HG03460 (cell line): ENCODE data around the gene WFDC6.

ENCODE experiments used
- ATAC-seq: cut with Tn5 transposase; IDR thresholded peaks from one replicate; pipeline ENCODE4 v1.9.1; 2021; ENCODE audit not compliant: unreplicated experiment

Gene WFDC6

GRCh38 chr20:45518282-45518681 lies 21.0 kb downstream of the WFDC6 start:
- no peak for ATAC-seq

GRCh38 chr20:45515147-45515913 lies 24.0 kb downstream of the WFDC6 start, which contains the start of gene SPINT3:
Gene SPINT3, minus strand, starts transcription at chr20:45515622. Its CDS starts 14 bp downstream, at chr20:45515608.
- ATAC-seq = no peak

DNA sequence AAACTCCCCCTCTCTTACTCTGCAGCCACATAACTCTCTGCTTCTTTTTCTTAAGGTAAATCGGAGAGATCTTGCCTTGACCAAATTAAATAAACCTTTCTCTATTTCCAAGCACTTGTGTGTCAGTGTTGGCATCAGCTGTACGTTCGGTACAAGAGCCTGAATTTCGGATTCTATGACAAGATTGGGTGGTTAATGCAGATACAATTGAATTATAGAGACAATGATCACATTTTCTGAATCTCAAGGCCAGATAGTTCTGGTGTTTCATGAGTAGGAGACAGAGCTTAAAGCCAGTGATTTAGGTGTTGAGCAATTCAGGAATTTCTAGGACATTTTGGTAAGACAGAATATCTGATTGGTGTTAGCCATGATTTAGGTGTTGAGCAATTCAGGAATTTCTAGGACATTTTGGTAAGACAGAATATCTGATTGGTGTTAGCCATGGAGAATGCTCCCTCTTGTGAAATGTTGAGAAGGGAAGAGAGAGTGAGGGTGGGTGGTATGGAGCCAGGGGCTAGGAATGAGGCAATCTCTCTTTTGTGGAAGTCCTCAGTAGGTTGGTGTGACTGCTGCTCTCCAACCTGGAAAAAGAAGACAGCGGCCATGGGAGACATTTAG lies 28.9 kb downstream of the WFDC6 start:
- no peak for ATAC-seq

- ATAC-seq = no peak
Measured at GRCh38 chr20:45509091-45509490, 30.2 kb downstream of the WFDC6 start.

DNA sequence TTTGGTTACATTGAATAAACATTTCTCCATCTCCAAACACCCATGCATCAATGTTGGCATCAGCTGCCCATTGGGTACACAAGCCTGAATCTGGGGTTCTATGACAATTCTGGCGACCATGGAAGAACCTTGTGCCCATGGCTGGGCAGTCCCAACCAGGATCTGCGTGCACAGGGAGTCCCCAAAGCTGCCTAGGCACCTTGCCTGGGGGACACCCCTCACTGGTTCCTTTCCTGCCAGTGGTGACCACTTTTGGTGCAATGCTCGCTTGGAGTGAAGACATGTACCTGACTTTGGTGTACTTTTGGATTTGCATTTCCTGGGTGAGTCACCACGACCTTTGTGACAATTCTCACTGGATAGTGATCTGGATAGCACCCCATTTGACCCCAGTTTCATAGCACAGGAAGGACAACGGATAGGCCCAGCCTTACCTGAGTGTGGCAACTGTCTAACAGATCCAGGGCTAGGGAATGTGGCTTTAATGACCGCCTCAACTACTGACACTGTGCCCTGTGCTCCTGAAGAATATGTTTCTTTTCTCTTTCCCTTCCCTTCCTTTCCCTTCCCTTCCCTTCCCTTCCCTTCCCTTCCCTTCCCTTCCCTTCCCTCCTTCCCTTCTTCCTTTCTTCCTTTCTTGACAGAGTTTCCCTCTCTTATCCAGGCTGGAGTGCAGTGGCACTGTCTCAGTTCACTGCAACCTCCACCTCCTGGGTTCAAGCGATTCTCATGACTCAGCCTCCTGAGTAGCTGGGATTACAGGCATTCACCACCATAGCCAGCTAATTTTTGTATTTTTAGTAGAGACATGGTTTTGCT lies 31.0 kb downstream of the WFDC6 start:
- ATAC-seq = no peak

GRCh38 chr20:45507011-45507820 lies 32.1 kb downstream of the WFDC6 start:
- ATAC-seq = no peak

DNA sequence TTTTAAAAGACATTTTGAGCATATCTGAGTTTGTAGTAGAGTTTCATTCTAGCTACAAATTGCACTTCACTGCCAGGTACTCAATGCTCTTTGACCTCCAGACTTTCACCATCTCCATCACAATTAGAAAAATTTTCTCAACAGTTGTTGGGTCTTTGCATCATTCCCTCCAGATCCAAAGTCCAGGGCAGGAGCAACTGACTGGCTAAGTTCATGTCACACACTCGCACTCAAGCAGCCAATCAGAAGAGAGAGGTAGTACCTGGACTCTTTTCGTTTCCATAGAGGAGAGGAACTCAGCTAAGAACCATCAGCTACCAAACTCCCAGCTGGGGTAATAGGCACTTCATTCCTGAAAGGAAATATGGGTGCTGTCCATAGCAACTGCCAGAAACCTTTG lies 32.9 kb downstream of the WFDC6 start:
- ATAC-seq = no peak

DNA sequence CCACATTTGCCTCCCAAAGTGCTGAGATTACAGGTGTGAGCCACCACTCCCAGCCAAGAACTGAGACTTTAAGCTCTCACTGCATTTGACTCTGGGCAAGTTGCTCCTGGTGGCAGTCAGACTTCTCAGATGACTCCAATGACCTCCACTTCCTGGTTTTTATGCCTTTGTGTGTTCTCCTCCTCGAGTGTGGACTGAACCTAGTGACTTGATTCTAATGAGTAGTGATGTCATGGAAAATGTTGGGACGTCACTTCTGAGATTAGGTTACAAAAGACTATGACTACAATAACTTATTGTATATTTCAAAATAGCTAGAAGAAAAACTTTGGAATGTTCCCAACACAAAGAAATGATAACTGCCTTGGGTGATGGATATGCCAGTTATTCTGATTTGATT lies 35.9 kb downstream of the WFDC6 start:
- ATAC-seq = no peak

- ATAC-seq = no peak
Measured at GRCh38 chr20:45502561-45502960, 36.7 kb downstream of the WFDC6 start.

GRCh38 chr20:45501600-45501999 lies 37.7 kb downstream of the WFDC6 start:
- no peak for ATAC-seq

- ATAC-seq = no peak
Measured at GRCh38 chr20:45500022-45500421, 39.3 kb downstream of the WFDC6 start.

DNA sequence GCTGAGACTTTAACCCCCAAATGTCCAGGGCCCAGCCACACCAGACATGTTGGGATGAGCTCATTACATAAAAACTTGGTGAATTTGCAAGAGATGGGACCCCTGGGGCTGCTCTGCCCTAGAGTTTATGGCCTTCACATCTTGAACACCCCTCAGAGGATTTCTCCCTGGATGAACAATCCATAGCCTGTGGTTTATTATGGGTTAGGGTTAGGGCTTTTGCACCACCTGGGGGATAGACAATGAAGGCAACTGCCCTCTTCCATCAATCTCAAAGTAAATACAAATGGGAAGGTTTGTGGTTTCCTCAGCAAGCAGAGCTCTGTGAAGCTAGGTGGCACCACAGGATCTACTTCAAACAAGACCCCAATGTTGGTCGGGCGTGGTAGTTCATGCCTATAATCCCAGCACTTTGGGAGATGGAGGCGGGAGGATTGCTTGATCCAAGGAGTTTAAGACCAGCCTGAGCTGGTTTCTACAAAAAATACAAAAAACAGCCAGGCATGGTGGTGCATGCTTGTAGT lies 41.2 kb downstream of the WFDC6 start:
- no peak for ATAC-seq

- no peak for ATAC-seq
Measured at GRCh38 chr20:45496166-45496565, 43.1 kb downstream of the WFDC6 start.

DNA sequence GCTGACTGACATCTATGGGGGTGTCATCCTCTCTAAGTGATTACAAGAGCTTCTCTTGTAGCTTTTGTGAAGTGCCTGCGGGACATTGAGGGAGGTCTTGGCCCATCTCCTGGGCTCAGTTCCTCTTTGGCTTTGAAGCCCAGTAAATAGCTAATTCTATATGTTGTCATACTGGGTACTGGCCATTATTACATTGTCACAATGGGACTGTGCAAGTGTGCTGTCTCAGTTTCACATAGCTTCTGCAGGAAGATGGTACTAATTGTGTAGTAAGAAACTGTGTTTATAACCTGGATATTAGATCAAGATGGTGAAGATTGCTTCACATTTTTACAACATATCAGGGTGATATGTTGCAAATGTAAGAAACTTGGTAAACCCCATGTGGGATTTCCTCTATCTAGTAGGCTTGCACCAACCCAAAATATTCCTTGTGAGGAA lies 43.8 kb downstream of the WFDC6 start:
- ATAC-seq = no peak

DNA sequence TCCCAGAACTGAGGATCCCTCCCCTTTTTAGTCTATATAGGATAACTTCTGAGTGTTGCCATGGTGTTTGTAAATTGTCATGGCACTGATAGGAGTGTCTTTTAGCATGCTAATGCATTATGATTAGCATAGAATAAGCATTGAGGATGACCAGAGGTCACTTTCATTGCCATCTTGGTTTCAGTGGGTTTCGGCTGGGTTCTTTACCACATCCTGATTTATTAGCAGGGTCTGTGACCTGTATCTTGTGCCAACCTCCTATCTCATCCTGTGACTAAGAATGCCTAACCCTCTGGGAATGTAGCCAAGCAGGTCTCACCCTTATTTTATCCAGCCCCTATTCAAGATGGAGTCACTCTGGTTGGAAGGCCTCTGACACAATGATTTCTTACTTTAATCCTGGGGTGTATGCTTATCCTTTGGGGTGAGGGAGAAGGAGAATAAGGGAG lies 50.2 kb downstream of the WFDC6 start:
- ATAC-seq = no peak

DNA sequence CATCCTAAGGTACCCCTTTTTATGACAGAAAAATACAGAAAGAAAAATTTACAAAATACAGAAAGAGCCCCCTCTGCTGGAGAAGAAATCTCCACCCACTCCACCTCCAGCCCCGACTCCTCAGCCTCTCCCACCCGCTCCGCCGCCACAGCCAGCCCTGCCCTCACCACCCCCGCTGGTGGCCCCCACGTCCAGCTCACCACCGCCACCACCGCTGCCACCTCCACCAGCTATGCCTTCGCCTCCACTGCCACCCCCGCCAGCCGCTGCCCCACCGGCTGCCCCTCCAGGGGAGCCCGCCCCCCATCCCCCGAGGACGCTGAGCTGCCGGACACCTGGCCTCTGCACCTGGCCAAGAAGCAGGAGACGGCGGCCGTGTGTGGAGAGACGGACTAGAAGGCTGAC lies 52.0 kb downstream of the WFDC6 start:
- no peak for ATAC-seq

DNA sequence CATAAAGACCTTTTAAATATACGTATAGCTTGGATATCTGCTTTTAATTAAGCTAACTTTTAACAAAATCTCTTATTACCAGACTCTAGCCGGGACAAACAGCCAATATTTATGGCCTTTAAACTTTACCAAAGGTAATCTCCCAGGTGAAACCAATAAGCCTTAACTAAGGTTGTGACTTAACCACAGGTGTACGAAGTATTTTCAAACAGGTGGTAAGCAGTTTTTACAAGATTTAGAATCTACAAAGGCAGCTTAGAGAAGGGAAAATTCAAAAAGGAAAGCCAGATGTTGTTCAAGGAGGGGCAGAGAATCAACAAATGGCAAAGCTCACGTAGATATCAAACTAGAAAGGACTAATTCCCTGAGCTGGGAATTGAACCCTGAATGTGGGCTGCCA lies 53.9 kb downstream of the WFDC6 start:
- no peak for ATAC-seq

GRCh38 chr20:45484676-45485075 lies 54.6 kb downstream of the WFDC6 start:
- ATAC-seq = no peak
